ENCODE data around the gene FZD2.

Gene FZD2

DNA sequence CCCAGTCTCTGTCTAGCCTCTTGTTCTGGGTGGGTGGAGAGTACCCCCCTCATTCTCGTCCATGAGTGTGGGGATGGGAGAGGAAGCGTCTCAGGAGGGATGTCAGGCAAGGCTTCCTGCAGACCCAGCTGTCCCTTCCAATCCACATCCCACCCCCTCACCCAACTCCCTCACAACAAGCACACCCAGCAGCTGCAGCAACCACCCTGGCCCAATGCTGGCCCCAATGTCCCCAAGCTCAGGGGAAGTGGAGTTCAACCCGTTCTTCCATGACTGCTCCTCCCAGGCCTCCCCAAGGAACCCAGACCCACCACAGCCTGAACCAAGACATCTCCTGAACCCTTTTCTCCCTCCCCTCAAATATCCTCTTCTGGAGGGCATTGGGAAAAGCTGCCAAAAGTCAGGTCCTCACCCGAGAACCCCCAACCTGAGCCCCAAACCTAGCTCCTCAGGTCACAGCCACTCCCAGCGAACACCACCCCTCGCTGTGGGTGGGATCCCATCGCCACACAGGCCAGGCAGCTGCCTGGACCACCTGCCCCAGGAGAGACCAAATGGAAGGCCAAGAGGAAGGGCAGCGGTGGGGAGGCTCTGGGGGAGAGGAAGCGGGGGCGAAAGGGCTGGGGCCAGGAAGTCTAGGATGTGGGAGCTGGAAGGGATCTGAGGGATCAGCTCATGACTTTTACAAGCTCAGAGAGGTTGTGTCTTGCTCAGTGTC lies 47.6 kb downstream of the FZD2 start:
- TF ChIP-seq ZFX (IDR thresholded peaks at IDR 0.05; ENCODE audit: borderline replicate concordance): no peak
- TF ChIP-seq, protein P1, sequence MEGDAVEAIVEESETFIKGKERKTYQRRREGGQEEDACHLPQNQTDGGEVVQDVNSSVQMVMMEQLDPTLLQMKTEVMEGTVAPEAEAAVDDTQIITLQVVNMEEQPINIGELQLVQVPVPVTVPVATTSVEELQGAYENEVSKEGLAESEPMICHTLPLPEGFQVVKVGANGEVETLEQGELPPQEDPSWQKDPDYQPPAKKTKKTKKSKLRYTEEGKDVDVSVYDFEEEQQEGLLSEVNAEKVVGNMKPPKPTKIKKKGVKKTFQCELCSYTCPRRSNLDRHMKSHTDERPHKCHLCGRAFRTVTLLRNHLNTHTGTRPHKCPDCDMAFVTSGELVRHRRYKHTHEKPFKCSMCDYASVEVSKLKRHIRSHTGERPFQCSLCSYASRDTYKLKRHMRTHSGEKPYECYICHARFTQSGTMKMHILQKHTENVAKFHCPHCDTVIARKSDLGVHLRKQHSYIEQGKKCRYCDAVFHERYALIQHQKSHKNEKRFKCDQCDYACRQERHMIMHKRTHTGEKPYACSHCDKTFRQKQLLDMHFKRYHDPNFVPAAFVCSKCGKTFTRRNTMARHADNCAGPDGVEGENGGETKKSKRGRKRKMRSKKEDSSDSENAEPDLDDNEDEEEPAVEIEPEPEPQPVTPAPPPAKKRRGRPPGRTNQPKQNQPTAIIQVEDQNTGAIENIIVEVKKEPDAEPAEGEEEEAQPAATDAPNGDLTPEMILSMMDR (IDR thresholded peaks at IDR 0.05): no peak
- H3K27ac ChIP-seq: no peak overlapping the region

DNA sequence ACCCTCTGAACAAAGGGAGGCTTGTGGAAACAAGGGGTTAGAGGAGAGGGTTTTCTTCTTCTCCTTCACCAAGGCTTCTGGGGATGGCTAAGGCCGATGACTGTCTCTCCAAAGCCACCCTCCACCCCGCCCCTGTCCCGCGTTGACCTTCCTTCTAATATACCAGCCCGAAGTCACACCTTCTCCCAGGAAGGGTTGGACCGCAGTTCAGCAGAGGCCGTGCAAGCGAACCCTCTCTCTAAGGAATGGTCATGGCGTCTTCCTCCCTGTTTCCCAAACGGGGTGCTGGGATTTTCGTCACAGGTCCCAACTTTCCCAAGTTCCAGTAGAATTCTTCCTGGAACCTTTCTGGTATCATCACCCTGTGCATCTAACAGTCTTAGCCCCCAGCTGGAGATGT lies 49.4 kb downstream of the FZD2 start:
- no peak overlapping the region for H3K27ac ChIP-seq
- no peak for TF ChIP-seq ZFX (IDR thresholded peaks at IDR 0.05; ENCODE audit: borderline replicate concordance)
- TF ChIP-seq, protein P1 (IDR thresholded peaks at IDR 0.05): no peak

DNA sequence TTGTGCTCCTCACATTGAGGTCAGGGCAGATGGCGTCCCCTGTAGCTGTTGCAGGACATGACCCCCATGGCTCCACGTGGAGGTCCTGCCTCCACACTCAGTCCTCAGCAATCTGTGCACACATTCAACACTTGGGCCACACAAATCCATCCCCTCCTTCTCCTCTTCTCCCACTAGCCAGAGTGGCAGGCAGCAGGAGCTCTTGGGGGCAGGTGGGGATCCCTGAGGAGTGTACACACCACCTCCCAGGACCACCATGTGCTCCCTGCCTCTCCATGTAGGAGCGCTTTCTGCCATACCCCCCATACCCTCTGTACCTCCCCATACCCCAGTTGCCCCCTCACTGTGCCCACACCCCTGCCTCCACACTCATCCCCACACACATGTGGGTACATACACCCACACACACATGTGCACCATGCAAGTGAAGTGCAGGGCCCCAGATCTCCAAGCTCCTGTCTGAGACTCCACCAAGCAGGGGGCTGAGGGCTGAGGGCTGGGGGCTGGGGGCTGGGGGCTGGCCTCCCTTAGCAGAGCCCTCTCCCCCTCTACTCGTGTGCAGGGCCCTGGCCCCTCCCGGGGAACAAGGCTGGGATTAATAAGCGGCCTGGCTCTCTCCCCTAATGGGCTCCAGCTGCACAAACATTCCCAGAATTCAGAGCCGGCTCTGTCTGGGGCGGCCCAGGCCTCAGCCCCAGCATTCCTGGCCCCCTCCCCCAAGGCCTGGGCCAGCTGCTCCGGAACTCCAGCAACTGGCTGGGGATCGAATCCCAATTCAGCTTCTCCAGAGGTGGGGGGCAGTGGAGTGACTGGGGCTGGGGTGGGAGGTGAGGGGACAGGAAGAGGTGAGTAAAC lies 50.8 kb downstream of the FZD2 start:
- H3K27ac ChIP-seq: no peak overlapping the region
- TF ChIP-seq, protein P1 (IDR thresholded peaks at IDR 0.05): no peak
- no peak for TF ChIP-seq ZFX (IDR thresholded peaks at IDR 0.05; ENCODE audit: borderline replicate concordance)

DNA sequence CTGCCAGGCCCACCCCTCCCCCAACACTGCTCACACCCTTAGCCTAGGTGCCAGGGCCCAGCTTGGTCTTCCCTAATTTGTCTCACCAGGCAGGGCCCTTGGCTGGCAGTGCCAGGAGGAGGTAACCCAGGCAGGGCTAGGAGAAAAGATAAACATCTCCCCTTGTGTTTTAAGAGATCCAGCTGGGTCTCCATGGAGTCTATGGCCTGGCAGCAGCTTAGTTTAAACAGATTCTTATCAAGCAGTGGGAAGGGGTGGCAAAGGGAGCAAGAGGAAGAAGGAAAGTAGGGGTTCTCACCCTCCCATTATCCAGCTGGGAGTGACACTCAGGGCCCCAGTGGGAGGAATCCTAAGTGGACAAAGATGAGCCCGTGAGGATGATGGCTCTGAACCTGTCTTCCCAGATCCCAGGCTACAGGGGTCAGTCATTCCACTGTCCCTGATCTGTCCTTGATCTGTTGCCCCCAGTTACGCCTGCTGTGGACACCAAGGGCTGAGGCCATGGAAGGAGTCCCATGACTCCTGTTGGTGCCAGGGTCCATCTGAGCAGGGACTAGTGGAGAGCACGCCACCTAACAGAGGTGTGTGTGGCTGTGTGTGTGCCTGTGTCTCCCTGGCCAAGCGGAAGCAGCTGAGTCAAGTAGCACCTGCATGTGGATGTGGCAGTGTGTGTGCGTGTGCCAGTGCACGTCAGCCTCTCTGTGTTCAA lies 51.6 kb downstream of the FZD2 start:
- TF ChIP-seq ZFX (IDR thresholded peaks at IDR 0.05; ENCODE audit: borderline replicate concordance): no peak
- TF ChIP-seq, protein P1 (IDR thresholded peaks at IDR 0.05): no peak
- no peak overlapping the region for H3K27ac ChIP-seq

DNA sequence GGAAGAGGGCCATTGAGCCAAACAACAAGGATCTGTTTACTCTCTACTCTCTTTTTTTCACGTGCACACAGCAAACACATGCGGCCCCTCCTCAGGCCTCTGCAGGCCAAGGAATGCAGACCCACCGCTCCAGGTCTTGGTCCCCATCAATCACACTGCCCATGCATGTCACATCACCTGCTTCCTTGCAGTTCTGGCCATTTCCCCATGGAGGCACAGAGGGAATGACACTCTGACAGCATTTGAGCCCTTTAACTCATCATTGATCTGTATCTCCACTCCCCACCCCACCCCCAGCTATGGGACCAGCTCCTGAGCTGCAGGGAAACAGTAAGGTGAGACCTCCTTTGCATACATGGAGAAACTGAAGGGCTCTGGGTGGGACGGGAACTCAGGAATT lies 53.0 kb downstream of the FZD2 start:
- TF ChIP-seq, protein P1 (IDR thresholded peaks at IDR 0.05): no peak
- TF ChIP-seq ZFX (IDR thresholded peaks at IDR 0.05; ENCODE audit: borderline replicate concordance): no peak
- no peak overlapping the region for H3K27ac ChIP-seq

Data from 22Rv1 (cell line).